K562 (cell line): ENCODE data around the gene GOLGA6B. TPM values are rescaled to one million over a fixed set of nuclear protein-coding genes. Genes with fewer than 3 reads are reported as not detected.
A peak's percentile ranks its signal among the peaks of the same experiment; 100 is the strongest.

Source experiments
- HDAC1 ChIP-seq, 2 experiments: fragments of 450-650 bp; IDR thresholded peaks; 2 replicates each; pipeline ENCODE4 v1.6.1; 2016 to 2017; ENCODE audit warnings: inconsistent platforms in 1 of 2, mild to moderate bottlenecking in 1 of 2, moderate library complexity in 1 of 2
- HMGXB4 ChIP-seq: sonication (generic); formaldehyde crosslinking; IDR thresholded peaks from 2 replicates; pipeline ENCODE4 v1.8.1; 2023; ENCODE audit warnings: mild to moderate bottlenecking, missing genetic modification reagents
- NFIX ChIP-seq: fragments of 250-450 bp; sonication (Bioruptor Pico); IDR thresholded peaks from 2 replicates; pipeline ENCODE4 v1.4.0; 2020; ENCODE audit warnings: low read depth, mild to moderate bottlenecking, moderate library complexity
- NR4A1 ChIP-seq, 2 experiments: fragments of 250-450 bp in 1 of 2; fragments of 450-650 bp in 1 of 2; sonication (Bioruptor Pico) in 1 of 2; IDR thresholded peaks; 2 replicates each; pipeline versions ENCODE4 v1.4.0 to v1.6.1; 2016 to 2020; ENCODE audit warnings: mild to moderate bottlenecking in 2 of 2, missing compliant biosample characterization in 1 of 2, missing genetic modification characterization in 1 of 2, moderate library complexity in 1 of 2
- POLR2AphosphoS5 ChIP-seq: IDR thresholded peaks from 2 replicates; pipeline ENCODE4 v1.6.1; 2011; ENCODE audit warnings: mild to moderate bottlenecking, low read depth, low read length, moderate library complexity; ENCODE audit not compliant: control insufficient read depth, insufficient read depth
- PRDM10 ChIP-seq: fragments of 450-650 bp; IDR thresholded peaks from 2 replicates; pipeline ENCODE4 v1.6.1; 2018; ENCODE audit not compliant: partially characterized antibody
- ZNF263 ChIP-seq: sonication (generic); formaldehyde crosslinking; IDR thresholded peaks from 2 replicates; pipeline ENCODE4 v1.8.0; 2022; ENCODE audit warnings: mild to moderate bottlenecking, missing genetic modification reagents, borderline replicate concordance
- ZNF384 ChIP-seq: IDR thresholded peaks from 2 replicates; pipeline ENCODE4 v1.6.1; 2012; ENCODE audit warnings: low read depth, low read length, improper control_type of control experiment
- polyA plus RNA-seq, 8 experiments: library from polyadenylated mRNA; depleted of rRNA in 4 of 8; stranded (reverse) in 5 of 8; unstranded in 3 of 8; fragments of >200 nt; fragmentation: Nextera tagmentation in 2 of 8; fragmentation: Illumina TruSeq in 1 of 8; extraction: Ambion mirVana in 2 of 8; extraction: Trizol in 1 of 8; gene quantifications; 2 replicates each; pipeline versions ENCODE4 v1.2.1 to v1.2.3, GENCODE V29; 2011 to 2014; ENCODE audit warnings: inconsistent platforms in 1 of 8, missing spikeins in 1 of 8
- total RNA-seq, 7 experiments: library from RNA; depleted of rRNA in 6 of 7; stranded (reverse); fragments of >200 nt in 6 of 7; fragmentation: Illumina TruSeq in 2 of 7; extraction: Trizol in 2 of 7; gene quantifications; 2 replicates each; pipeline versions ENCODE4 v1.2.1 to v1.2.3, GENCODE V29; 2011 to 2021; ENCODE audit warnings: low replicate concordance in 1 of 7

The GOLGA6B gene
- total and polyA plus RNA-seq, 9 of the 15 experiments (the other 6 are each of a cell fraction or from before 2014, with no cell fraction given): not detected

- TF ChIP-seq HDAC1 (IDR thresholded peaks at IDR 0.05) (peak in 1 of 2 experiments; percentile 68; a peak in 2 of 4 replicates), HMGXB4 (CRISPR knock-in tag) (no peak), PRDM10 (peak; percentile 98), POLR2AphosphoS5 (peak; percentile 88), NR4A1 (CRISPR knock-in tag; IDR thresholded peaks at IDR 0.05) (no peak), NR4A1 (tag; IDR thresholded peaks at IDR 0.05) (no peak), ZNF263 (CRISPR knock-in tag) (peak; percentile 87), ZNF384 (no peak), NFIX (CRISPR knock-in tag) (no peak)
Measured at GRCh38 chr15:72685925-72686794, 31.7 kb downstream of the GOLGA6B start, which contains the start of the genes BBS4 and HIGD2B (continued).
